COR-L47 (cell line): ENCODE data around the gene KEL.

Experiments used
- DNase-seq: peaks from one replicate; lab custom pipeline; 2025; lab: John Stamatoyannopoulos, UW

The KEL gene

DNA sequence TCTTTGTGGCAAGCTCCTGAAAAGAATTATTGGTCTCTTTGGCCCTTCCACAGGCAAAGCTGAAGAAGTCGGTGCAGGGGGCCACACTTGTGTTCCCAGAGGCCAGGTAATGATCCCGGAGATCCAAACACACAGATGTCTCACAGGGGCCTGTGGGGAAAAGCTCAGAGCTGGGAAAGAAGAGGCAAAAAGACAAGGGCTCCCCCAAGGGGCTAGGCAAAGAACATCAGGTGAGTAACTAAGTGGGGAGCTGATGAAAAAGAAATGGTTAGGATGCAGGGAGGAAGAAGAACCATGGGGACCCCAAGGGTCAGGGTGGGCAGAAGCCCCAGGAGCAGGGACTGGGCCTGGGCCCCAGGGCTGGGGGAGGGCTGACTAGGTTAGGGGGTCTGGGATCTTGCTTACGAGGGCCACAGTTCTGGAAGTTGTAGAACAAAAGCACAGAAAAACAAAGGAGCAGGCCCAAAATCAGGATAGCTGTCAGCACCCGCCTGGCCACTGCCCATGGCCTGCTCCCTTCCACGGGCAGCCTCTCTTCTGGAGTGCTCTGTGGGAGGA, 1.1 kb downstream of the KEL start:
- DNase-seq, result peak; percentile 6

DNA sequence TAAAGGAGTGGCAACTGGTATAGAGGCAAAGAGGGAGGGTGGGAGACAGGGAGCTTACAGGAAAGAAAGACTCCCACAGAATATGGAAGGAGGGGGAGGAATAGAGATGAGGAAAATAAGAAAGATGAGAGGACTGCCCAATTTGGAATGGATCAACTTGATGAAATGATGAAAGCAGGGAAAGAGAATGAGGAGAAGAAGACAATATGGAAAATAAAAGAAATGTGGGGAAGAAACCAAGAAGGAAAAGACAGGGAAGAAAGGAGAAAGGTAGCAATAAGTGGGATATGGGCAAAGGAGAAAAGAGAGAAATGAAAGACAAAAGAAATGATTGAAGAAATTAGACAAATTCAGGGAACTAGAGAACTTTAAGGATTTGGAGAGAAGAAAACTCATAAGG, 3.0 kb downstream of the KEL start:
- DNase-seq, result no peak

DNA sequence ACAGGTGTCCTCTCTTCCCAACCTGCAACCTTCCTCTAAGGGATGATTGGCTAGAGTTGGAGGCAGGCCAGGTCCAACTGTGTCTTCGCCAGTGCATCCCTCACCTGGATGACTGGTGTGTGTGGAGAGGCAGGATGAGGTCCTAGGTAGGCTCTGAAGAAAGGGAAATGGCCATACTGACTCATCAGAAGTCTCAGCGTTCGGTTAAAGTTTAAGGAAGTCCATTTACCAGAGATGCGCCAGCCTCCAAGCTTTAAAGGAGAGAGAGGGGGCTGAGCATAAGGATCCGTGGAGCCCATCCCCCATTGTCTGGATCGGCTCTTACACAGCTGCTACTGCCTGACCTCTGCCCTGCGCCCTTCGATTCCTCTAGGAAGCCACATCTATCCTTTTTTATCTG, 4.4 kb downstream of the KEL start:
- no peak for DNase-seq

DNA sequence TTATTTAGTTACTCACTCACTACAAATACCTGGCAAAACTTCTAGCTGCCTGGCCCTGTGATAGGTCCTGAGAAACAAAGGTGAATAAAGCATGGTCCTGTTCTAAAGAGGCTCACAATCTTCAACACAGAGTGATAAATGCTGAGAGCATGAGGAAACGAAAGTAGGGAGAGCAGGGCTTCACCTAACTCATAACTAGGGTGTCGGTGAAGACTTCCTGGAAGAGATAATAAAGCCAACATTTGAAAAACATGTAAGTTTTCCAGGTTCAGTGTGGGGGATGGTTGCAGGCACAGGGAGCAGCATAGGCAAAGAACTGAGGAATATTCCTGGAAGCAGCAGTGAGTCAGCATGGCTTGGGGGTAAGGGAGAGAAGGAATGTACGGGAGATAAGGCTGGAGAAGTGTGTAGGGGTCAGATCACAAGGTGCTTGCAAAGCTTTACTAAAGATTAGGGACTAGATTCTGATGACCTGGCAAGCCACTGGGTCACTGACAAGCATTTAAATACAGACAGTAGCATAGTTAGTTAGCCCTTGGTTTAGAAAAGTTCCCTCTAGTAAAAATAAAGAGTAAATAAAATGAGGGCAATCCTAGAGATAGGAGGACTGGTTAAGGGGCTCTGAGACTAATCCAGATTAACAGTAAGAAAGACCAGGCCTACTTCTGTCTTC, 5.1 kb downstream of the KEL start:
- no peak for DNase-seq

- DNase-seq, result no peak
Observed at GRCh38 chr7:142954680-142955268, 7.4 kb downstream of the KEL start.

GRCh38 chr7:142950235-142950634, 11.9 kb downstream of the KEL start:
- no peak for DNase-seq

DNA sequence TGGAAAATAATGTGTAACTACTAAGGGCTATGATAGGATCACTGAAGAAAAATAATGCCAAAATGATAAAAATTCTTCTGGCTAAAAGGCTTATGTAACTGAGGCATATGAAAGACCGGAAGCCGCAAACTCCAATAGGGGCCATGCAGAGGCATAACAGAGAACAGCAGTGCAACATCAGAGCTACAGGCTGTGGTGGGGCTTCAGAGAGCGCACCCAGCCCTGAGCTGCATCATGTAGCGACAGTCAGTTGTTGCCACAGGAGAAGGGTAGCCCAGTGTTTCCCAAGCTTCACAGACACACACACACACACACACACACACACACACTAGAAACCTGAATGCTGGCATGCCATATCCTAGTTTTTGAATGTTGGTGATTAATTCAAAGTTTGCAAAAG, 13.6 kb downstream of the KEL start:
- DNase-seq, result no peak

GRCh38 chr7:142945001-142945400, 17.2 kb downstream of the KEL start:
- no peak for DNase-seq

DNA sequence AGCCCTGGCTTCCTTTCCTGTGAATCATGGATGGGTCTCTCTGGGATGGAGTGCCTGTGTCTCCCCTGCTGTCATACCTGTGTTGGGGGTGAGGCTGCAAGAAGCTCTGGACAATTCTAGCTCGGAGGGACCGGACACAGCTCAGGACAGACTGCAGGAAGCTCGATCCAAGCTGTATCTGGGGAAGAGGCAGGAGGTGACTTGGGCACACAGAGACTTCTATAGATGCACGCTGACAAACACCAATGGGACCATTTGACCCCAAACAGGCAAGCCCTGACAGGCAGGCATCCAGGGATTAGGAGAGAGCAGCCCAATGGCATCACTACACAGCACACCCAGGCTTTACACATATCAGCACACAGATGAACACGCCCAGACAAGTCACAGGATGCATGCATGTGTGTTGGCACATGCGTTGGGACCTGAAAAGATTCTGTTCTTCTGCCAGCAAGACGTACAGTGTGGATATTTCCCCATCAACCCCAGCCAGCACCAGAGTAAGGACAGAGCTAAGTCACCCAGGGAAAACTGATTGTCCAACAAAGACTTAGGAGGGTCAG, 18.4 kb downstream of the KEL start:
- DNase-seq, result no peak

DNA sequence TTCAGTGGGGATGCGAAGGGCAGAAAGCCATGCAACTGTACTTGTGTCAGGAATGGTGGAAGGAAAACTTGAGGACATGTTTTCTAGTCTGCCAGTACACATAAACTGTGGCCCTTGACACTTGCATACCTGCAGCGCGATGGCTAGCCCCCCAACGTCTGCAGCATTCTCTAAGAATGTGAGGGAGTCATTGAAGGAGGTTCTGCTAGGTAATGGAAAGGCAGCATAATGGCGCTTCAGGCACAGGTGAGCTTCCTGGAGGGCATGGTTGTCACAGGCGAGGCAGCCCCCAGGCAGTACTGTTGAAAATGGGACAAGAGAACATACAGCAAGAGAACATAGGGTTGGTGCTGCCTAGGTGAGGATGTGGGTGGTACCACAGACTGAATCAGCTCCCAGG, 19.4 kb downstream of the KEL start:
- no peak for DNase-seq

DNA sequence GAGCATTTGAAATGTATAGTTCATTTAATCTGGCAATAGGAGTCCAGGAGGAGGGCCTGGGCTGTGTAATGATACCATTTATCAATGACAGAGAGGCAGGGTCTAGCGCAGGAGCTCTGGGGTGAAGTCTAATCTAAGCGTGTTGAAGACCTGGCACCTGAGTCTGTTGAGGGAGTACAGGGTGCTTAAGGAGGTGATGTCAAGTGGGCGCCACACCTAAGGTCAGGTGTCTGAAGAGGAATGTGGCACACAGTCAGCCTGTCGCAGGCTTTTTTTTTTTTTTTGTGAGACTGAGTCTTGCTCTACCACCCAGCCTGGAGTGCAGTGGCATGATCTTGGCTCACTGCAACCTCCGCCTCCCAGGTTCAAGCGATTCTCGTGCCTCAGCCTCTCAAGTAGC, 20.6 kb downstream of the KEL start:
- no peak for DNase-seq

GRCh38 chr7:142940966-142941535, 21.1 kb downstream of the KEL start:
- no peak for DNase-seq

DNA sequence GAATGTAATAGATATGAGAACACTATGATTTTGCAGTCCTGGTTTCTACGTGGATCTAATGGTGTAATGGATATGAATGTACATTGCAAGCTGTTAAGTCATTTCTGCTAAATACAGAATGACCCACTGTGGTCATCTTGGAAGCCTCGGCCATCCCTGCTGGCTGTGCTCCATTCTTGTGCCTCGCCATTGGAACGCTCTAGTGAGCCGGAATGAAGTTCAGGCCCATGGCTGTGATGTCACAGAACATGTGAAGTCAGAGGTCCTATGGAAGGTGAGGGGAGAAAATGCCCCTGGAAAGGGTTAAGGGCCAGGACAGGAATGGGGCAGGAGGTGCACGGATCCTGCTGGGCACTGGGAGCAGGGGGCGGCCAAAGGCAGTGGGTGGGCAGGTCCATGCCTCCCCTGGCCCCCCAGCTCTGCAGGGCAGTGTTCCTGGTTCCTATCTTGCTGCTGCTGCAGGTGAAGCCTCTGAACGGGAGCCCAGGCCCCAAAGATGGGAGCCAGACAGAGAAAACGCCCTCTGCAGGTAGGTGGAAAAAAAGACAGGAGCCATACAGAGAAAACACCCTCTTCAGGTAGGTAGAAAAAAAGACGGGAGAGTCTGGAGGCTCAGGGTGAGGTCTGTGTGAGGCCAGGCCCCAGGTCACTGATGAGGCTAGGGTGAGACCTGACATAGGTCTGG, 22.8 kb downstream of the KEL start, which contains the start of gene LLCFC1:
TSS of gene LLCFC1 (plus strand) at position 259 of the 685 bp plus-strand sequence. CDS start at position 397, 138 bp downstream.
- peak; percentile 1 for DNase-seq

DNA sequence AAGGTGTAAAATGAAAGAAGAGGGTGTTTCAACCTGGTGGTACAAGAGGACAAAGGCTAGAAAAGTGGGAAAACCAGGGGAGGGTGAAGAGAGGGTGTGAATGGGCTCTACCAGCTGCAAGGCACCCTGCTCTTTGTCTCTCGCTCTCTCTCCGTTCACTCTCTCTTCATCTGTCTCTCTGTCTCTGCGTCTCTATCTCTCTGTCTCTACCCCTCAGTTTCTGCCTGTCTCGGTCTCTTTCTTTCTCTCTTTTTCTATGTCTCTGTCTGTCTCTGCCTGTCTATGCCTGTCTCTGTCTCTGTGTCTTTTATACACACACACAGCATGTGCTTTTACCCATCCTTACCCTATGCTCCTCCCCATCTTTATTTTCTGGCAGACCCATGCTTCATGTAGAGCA, 23.6 kb downstream of the KEL start:
- no peak for DNase-seq

DNA sequence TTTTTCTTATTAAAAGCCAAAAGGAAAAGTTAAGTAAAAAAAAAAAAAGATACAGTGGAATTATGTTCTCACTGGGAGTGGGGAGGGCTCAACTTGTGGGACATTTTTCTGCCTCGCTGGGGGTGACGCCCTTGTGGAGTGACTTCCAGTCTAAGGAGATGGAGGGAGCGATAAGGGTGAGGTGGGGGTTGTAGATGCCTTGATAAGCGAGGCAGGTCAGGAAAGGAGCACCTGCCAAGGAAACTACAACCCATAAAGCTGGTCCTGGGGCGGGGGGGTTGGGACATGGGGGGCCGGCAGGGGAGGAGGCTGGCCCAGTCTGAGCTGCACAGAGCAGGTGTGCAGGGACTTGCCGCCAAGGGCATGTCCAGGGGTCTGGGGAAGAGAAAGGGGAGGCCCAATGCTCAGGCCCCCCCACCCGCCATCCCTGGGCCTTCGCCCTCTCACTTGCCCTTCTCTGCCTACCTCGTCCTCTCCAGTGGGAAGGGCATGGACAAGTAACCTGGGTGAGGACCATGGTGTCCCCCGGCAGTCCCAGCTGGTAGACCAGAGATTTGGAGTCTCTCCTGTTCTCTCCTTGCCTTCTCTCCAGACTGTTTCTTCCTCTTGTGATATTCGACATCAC, 26.1 kb downstream of the KEL start:
- no peak for DNase-seq

- DNase-seq, result no peak
Observed at GRCh38 chr7:142934056-142934455, 28.1 kb downstream of the KEL start.

DNA sequence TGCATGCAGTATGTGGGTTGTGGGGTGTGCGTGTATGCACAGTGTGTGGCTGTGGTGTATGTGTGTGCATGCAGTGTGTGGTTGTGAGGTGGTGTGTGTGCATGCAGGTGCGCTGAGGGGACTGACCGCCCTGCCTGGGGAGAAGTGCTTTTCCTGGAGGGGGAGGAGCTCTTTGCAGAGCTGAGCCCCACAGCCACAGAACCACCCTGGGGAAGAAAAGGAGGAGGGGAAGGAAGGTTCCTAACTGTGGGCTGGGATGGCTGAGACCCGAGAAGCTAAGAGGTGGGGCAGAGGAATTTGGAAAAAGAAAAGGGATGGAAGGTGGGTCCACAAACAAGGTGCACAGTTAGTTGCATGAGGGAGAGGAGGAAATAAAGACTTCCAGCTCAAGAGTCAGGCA, 28.5 kb downstream of the KEL start, which contains the start of gene TRPV5:
TSS of gene TRPV5 (minus strand) at position 123 of the 400 bp plus-strand sequence. CDS start 287 bp downstream, outside the sequence.
- no peak for DNase-seq

DNA sequence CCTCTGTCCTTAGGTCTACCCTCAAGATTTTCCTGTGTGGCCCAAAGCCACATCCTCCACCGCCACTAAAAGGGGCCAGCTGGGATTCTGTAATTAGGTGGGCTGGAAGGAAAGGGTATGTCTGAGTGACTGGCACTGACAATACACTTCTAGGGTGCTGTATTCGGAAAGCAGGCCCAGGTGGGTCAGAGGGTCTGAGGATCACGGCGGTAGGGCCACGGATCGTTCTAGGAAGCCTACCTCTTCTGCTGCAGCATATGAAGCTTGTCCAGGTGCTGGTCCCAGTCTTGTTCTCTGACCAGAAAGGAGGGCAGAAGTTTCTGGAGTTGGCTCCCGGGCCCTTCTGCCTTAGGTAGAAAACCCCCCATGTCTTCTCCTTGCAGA, 29.1 kb downstream of the KEL start:
- no peak for DNase-seq

- no peak for DNase-seq
Observed at GRCh38 chr7:142932386-142933091, 29.6 kb downstream of the KEL start.

- DNase-seq, result no peak
Observed at GRCh38 chr7:142930126-142930730, 31.9 kb downstream of the KEL start.

- DNase-seq, result no peak
Observed at GRCh38 chr7:142927949-142928348, 34.2 kb downstream of the KEL start.
